AG10803 (cell line): Measurements from ENCODE around the gene CYTH4.

Experiments used
- DNase-seq: peaks from one replicate; pipeline ENCODE4 v3.0.0; 2010; ENCODE audit warnings: low read depth
- H3K4me3 ChIP-seq: 2 replicates; pipeline ENCODE4 v1.5.1; 2011; ENCODE audit warnings: mild to moderate bottlenecking, low read length, control low read depth
- TF ChIP-seq, protein P1 (sequence below): conservative IDR thresholded peaks from 2 replicates; pipeline ENCODE4 v1.5.1; 2011; ENCODE audit warnings: mild to moderate bottlenecking, low read length, control low read depth, inconsistent platforms

CYTH4 gene

DNA sequence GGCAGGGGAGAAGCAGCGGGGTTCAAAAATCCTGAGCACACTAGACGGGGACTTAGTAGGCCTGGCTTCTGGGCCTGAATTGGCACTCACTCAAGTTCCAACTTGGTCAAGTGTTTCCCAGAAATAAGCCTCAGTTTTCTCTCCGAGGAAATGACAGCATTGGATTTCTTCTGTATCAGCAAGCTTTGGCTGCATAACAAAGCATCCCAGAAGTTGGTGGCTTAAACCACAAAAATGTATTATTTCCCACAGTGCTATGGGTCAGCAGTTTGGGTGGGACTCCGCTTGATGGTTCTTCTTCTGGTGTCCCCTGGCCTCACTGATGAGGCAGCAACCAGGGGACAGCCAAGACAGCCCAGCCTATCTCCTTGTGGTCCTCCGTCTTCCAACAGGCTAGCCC lies 1.6 kb upstream of the CYTH4 start:
- TF ChIP-seq, protein P1, sequence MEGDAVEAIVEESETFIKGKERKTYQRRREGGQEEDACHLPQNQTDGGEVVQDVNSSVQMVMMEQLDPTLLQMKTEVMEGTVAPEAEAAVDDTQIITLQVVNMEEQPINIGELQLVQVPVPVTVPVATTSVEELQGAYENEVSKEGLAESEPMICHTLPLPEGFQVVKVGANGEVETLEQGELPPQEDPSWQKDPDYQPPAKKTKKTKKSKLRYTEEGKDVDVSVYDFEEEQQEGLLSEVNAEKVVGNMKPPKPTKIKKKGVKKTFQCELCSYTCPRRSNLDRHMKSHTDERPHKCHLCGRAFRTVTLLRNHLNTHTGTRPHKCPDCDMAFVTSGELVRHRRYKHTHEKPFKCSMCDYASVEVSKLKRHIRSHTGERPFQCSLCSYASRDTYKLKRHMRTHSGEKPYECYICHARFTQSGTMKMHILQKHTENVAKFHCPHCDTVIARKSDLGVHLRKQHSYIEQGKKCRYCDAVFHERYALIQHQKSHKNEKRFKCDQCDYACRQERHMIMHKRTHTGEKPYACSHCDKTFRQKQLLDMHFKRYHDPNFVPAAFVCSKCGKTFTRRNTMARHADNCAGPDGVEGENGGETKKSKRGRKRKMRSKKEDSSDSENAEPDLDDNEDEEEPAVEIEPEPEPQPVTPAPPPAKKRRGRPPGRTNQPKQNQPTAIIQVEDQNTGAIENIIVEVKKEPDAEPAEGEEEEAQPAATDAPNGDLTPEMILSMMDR = no peak
- no peak overlapping the region for H3K4me3 ChIP-seq
- DNase-seq = no peak

GRCh38 chr22:37281195-37281594 lies 1.1 kb upstream of the CYTH4 start:
- TF ChIP-seq, protein P1 = no peak
- DNase-seq = no peak
- H3K4me3 ChIP-seq = no peak overlapping the region

GRCh38 chr22:37281646-37282384 lies 493 bp upstream of the CYTH4 start:
- H3K4me3 ChIP-seq = no peak overlapping the region
- TF ChIP-seq, protein P1 = no peak
- DNase-seq = no peak

GRCh38 chr22:37283393-37283937 lies 1.2 kb downstream of the CYTH4 start:
- no peak overlapping the region for H3K4me3 ChIP-seq
- no peak for DNase-seq
- TF ChIP-seq, protein P1 = no peak

DNA sequence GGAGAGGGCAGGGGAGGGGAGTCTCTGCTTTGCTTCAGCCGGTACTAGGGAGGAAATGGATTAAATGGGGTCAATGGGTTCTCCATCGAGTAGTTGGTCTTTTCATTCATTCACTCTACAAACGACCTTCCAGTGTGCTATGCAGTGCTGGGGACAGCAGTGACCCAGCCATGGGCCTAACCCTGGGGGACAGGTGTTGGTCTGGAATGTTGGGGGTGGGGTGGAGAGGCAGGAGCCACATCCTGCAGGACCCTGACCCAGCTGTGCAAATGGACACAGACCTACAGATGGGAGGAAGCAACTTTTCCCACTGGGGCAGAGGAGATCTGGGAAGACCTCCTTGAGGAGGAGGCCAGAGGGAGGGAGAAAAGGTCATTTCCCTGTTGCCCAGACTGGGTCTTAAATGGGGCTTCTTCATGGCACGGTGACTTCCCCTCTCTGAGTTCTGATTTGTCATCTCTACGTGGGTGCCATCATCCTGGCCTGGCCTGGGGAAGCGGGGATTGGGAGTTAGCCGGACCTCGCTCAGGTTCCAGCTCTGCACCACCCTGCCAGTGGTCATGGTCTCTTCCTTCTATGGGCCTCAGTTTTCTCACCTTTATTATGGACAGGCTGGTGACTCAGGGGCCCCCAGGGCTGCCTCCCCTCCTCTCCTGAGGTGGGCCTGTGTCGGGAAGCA lies 2.0 kb downstream of the CYTH4 start:
- H3K4me3 ChIP-seq = no peak overlapping the region
- no peak for DNase-seq
- TF ChIP-seq, protein P1 = no peak

DNA sequence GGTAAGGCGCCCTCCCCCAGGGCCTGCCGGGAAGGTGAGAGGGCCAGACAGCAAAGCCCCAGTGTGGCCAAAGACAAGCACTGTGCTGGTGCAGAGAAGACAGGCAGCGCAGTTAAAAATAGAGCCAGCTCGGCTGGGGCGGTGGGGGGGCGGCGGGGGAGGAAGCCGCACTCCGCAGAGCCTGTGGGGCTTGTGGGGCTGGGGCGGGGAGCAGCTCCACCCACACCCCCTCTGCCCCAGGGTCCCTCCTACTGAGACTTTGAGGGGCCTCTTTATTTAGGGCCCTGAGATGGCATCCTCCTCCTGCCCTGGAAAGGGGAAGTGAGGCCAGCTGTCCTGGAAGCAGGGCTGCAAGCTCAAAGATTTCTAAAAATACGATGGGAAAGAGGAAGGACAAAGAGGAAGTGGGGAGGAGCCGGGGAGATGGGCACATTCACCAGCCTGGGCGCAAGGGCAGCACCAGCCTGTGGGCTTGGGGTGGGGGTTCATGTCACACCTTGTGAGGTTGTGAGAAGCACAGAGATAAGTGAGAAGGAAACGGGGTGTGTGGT lies 2.6 kb downstream of the CYTH4 start:
- TF ChIP-seq, protein P1 = no peak
- no peak overlapping the region for H3K4me3 ChIP-seq
- DNase-seq = no peak
